IPS DF 4.7 (cell line): ENCODE data around the gene RBM26.

ENCODE experiments used
- DNase-seq: peaks from one replicate; pipeline ENCODE4 v3.0.0-alpha.2; 2013; ENCODE audit warnings: low spot score; ENCODE audit errors: extremely low read depth

Gene RBM26

DNA sequence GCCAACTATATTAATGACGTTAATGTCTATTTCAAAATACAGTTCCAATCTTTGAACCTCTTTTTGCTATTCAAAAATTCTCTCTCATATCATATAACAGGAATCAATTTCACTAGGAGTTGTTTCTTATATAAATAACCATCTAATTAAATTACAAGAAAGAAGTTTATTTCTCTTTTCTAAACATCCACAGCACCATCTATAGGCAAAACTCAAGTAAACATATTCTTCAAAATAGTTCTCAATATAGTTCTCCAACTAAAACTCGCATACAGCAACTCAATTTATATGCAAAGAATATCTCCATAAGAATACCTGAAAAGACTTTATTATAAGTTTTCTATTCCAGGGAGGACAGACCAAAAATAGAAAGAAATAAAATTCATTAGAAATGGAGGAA lies 65.6 kb downstream of the RBM26 start:
- no peak for DNase-seq

GRCh38 chr13:79338343-79338742 lies 67.7 kb downstream of the RBM26 start:
- DNase-seq: no peak

DNA sequence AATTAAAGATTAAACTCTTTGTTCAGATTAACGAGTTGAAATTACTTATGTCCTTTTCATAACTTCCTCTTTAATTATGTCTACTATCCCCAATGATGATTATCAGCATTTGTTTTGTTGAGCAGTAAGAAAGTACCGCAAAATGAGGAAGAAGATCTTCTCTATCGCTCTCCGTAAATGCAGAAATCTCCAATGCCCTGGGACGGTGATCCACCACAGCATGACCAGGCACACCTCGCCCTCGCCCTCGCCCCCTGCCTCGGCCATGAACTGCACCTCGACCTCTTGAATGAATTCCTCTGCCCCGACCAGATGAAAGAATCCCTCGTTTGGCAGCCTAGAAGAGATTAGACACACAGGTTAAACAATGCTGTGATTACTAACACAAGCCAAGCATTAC lies 69.1 kb downstream of the RBM26 start:
- DNase-seq: no peak

DNA sequence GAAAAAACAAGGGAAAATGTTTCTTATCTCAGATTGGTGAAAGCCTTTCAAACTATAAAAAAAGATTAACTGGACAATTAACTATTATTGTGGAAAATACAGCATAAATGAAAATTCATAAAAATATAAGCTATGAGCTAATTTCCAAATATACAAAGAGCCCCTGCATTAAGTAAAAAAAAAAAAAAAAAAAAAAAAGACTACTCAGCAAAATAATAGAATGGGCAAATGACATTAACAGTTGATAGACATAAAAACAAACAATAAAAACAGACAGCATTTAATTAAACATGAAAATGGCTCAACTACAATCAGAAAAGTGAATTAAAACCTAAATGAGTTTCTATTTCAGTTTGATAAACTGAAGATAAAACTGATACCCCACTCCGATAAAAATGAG lies 77.5 kb downstream of the RBM26 start:
- DNase-seq: no peak

GRCh38 chr13:79320433-79320832 lies 85.6 kb downstream of the RBM26 start:
- no peak for DNase-seq

DNA sequence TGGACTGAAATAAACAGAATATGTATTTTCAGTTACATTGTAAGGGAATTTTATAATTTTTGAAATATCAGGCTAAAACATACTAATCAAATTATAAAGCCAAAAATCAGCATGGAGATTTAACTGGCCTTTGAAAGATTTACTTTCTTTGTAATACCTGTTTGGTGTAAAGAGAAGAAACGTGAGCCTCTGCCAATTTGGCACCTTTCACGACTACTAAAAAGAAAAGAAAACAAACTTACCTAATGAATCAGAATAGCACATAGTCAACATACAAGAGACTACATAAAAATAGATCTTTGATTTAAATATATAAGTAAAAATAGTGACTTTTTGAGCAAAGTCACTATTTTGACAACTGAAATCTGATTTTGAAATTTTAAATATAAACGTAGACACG lies 87.4 kb downstream of the RBM26 start:
- DNase-seq: no peak

DNA sequence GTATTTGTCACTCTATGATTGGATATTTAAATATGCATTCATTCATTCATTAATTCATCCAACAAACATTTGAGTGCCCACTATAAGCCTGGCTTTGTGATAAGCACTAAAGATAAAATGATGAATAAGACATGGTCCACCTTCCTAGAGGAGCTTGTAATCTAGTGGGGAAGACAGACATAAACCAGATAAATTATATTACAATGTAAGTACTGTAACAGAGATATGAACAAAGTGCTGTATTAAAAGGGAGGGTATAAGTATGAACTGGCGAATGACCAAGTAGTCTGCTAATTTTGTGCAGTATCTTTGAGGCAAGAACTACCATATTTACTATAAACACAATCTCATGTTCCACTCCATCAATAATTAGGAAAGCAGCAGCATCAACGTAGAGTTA lies 88.2 kb downstream of the RBM26 start:
- no peak for DNase-seq

- no peak for DNase-seq
These were observed 91.4 kb downstream of the RBM26 start for GRCh38 chr13:79314652-79315051.

DNA sequence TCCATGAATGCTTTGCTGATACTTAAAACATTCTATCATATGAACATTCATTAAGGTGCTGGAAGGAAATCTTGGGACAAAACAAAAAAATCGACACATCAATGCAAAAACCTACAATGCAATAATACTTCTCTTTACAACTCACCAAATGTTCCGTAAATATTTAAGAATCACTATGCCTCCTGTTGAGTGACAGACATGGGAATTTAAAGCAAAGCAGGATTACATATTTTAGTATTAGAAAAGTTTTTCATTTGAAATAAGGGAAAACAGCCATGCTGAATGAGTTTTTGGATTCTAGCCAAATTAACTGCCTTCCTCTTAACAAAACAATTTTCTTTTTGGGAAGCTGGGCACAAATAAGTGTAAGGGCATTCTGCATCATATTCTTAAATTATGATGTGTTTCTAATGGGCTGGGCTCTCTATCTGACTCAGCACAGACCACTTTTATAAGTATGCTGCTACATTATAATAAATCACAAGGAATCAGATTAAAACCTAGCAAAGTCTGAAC lies 93.7 kb downstream of the RBM26 start:
- no peak for DNase-seq

- no peak for DNase-seq
These were observed 94.7 kb downstream of the RBM26 start for GRCh38 chr13:79311386-79311785.

GRCh38 chr13:79309690-79310089 lies 96.4 kb downstream of the RBM26 start:
- no peak for DNase-seq

DNA sequence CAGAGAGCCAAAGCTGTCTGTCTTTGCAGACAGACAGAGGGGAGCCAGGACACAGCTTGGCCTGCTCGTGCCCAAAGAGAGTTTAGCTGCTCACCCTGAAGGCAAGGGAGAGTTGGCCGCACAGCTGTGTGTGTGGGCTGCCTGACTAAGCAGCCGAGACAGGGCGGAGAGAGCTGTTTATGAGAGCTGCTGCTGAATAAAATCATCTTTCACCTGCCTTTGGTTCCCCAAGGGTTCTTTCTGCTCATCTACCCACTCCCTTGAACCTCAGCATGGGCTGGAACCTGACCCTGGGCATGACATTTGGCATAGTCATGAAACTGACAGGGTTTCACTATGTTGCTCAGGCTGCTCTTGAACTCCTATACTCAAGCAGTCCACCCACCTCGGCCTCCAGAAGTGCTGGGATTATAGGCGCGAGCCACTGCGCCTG lies 98.2 kb downstream of the RBM26 start:
- no peak for DNase-seq

DNA sequence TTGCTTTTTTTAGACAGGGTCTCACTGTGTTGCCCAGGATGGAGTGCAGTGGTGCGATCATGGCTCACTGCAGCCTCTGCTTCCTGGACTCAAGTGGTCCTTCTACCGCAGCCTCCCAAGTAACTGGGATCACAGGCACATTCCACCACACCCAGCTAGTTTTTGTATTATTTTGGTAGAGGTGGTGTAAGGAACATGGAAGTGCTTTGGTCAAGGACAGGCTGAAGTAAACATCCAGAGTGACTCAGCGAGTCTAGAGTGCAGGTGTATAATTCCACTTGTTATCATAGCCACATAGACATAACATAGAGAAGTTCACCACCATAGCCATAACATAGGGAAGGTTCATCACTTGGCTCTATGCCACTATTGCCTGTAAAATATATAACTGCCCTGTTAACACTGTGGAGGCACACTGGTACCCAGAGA lies 98.6 kb downstream of the RBM26 start:
- DNase-seq: no peak

DNA sequence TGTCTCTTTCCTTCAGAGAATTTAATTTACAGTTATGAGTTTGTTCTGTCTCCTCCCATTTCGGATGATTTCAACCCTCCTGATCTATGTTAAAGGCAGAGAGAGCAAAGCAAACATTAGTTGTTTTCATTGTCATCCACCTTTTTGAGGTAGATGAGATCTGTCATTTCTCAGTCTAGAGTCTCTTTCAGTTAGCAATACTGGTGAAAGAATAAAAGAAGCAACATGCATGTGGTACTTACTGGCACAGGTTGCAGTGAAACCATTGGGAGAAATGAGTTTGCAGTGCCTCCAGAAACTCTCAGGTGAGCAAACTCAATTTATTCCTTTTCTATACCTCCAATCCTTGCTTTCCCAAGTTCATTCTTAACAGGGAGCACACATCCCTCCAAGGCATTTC lies 99.4 kb downstream of the RBM26 start:
- DNase-seq: no peak

GRCh38 chr13:79297128-79297527 lies 108.9 kb downstream of the RBM26 start:
- no peak for DNase-seq

DNA sequence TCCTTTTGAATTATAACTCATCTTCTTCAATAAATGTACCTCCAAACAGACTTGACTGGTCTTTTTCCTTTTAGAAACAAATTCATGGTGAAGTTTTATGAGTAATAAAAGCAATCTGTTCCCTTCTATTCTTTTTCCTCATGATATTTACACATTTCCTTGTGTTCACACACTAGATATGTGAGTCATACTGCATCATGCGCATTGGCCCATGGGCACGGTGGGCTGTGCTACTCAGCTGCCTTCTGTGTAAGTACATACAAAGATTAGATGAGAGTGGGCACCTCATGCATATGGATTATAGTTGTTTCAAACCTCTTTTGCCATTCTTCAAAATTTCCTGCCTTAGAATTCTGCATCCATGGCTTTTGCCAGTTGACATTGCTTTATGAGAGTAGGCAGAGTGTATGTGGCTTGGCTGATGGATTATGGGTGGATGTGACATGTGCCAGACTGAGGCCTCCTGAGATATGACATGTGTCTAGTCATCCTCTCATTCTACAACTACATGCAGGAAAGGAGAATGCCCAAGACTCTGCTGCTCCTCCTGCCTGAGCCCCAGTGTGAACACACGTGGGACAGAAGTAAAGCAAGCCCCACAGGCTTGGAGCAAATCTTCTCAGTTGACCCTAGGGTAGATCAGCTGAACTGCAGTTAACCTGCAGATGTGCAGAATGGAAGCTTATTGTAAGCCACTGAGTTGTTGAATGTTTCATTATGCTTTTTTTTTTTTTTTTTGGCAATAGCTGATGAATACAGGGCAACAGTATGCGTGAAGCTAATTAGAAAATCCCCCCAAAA lies 109.9 kb downstream of the RBM26 start:
- no peak for DNase-seq

DNA sequence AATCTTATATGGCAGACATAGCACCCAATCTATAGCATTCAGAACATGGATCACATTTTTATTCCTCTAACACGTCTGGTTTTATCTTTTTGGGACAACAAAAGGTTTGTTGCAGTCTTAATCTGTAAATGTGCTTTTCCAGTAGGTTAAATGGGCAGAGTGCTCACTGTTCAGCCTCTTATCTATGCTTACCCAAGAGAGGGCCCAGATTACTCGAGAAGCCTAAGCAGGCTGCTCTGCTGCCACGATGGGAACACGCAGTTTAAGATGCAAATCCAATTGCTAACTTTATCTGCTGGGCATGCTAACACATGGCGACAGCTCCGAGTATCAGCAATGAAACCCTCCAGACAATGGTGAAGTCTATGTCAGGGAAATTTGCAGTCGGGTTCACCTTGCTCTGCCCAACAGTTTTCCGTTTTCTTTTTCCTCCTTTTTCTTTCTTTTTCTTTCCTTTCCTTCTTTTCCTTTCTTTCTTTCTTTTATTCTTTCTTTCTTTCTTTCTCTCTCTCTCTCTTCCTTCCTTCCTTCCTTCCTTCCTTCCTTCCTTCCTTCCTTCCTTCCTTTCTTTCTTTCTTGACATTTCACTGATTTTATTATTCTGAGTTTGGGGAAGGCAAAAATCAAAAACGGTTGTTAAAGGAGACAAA lies 115.3 kb downstream of the RBM26 start:
- DNase-seq: no peak

GRCh38 chr13:79289571-79289970 lies 116.5 kb downstream of the RBM26 start:
- DNase-seq: no peak

DNA sequence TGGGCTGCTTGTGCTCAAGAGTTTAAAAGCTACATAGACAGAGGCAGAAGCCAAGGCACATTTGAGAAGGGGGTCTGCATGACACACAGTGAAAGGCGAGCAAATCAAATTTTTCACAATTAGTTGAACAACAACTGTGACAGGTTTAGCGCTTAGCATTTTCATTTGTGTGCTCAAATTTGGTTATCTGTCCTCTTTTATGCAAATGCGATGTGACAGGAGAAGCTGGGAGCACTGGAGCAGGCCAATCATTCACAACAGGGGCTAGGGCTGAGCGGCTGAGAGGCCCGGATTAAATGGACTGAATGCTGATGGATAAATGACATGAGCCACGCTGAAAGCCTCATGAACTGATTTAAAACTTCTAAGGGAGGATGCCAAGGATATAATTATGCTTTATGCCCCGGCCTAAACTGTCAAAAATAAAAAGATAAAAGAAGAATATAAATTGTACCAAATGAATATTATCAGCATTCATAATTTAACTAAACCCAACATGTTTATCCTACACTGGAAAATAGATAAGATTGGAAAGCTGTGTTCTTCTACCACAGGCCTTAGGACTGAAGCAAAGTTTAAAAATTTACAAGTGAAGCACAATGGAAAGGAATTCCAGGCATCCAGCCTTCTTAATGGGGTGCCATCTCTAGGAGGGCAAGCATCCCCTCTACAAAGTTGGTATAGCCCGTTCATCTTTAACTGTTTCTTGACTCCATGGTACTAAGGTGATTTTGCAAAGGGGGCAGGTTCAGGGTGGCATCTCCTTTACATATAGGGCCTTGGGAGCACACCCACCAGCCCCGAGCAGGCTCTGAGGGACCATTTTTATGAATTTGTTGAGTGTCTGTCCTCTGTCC lies 117.9 kb downstream of the RBM26 start:
- no peak for DNase-seq

DNA sequence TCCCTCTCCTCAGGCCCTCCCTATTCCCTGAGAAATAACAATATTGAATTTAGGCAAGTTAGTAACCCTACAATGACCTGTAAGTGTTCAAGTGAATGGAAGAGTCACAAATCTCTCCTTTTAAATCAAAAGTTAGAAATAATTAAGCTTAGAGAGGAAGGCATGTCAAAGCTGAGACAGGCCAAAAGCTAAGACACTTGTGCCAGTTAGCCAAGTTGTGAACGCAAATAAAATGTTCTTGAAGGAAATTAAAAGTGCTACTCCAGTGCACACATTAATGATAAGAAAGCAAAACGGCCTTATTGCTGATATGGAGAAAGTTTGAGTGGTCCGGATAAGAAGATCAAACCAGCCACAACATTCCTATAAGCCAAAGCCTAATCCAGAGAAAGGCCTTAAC lies 120.9 kb downstream of the RBM26 start:
- no peak for DNase-seq

- no peak for DNase-seq
These were observed 122.3 kb downstream of the RBM26 start for GRCh38 chr13:79283742-79284141.

DNA sequence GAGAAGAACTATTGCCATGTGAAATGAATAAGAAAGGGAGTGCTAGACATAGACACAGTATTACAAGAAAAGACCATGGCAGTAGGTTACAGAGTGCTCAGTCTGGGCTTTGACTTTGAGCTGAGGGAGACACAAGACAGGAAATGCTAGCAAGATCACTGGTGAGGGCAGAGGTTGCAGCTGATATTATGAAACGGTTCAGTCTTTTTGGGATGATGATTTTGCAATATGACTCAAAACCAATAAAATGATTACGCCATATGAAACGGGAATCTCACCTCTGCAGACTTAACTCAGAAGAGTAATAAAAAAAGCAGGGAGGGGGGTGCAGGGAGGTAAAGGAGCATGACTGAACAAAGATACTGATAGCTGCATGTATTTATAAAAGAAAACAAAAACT lies 123.1 kb downstream of the RBM26 start:
- no peak for DNase-seq
